Measurements from ENCODE around the gene CYB5D1. TPM values are rescaled to one million over a fixed set of nuclear protein-coding genes. Genes with fewer than 3 reads are reported as not detected.

Gene CYB5D1
- polyA plus RNA-seq, 1 donor (not counting 4 experiments of a cell fraction or from before 2014, with no cell fraction given) = 14.8 TPM

- H3K36me3 ChIP-seq (ENCODE audit: control insufficient read depth in 2 of 2, extremely low read depth in 1 of 2, insufficient read depth in 2 of 2, low read length in 2 of 2) = peaks cover 27 to 35% of the 10 kb centered on the region in 2 experiments
- H4K20me1 ChIP-seq (ENCODE audit: control insufficient read depth, extremely low read depth, insufficient read depth, low read length) = peaks cover 8% of the 10 kb centered on the region
- no peak overlapping the region for H3K4me2 ChIP-seq (ENCODE audit: control insufficient read depth, extremely low read depth, insufficient read depth, low read depth, low read length)
- dilution Hi-C loops (cut with MboI; ENCODE audit: extremely low pct_ligation_motif_present, low sequenced_read_pairs) = no loop called here
- H2AFZ ChIP-seq (ENCODE audit: control insufficient read depth, low read length) = no peak overlapping the region
- no peaks in the 10 kb centered on the region for H3K9me3 ChIP-seq (ENCODE audit: control insufficient read depth, low read depth, low read length)
- DNase-seq (ENCODE audit: low read depth, low spot score) (no peak), FAIRE-seq (no peak)
- no peaks in the 10 kb centered on the region for H3K9me1 ChIP-seq (ENCODE audit: control insufficient read depth, extremely low read depth, insufficient read depth, low read length)
- H3K27ac ChIP-seq (ENCODE audit: control insufficient read depth, insufficient read depth, low read length) = no peak overlapping the region
- no peaks in the 10 kb centered on the region for H3K27me3 ChIP-seq (ENCODE audit: control insufficient read depth, extremely low read depth, insufficient read depth, low read length)
- peaks cover 25% of the 10 kb centered on the region for H3K79me2 ChIP-seq (ENCODE audit: control insufficient read depth, insufficient read depth, low read length)
- H3K4me3 ChIP-seq (ENCODE audit: control insufficient read depth in 2 of 3, extremely low read depth in 1 of 3, insufficient read depth in 2 of 3, low read depth in 1 of 3, low read length in 3 of 3) = no peak overlapping the region
- peaks cover 37% of the 10 kb centered on the region for H3K4me1 ChIP-seq (ENCODE audit: control insufficient read depth, extremely low read depth, insufficient read depth, low read length)
- no peak for TF ChIP-seq EZH2 (IDR thresholded peaks at IDR 0.05; ENCODE audit: low read length)
- TF ChIP-seq, protein P1, sequence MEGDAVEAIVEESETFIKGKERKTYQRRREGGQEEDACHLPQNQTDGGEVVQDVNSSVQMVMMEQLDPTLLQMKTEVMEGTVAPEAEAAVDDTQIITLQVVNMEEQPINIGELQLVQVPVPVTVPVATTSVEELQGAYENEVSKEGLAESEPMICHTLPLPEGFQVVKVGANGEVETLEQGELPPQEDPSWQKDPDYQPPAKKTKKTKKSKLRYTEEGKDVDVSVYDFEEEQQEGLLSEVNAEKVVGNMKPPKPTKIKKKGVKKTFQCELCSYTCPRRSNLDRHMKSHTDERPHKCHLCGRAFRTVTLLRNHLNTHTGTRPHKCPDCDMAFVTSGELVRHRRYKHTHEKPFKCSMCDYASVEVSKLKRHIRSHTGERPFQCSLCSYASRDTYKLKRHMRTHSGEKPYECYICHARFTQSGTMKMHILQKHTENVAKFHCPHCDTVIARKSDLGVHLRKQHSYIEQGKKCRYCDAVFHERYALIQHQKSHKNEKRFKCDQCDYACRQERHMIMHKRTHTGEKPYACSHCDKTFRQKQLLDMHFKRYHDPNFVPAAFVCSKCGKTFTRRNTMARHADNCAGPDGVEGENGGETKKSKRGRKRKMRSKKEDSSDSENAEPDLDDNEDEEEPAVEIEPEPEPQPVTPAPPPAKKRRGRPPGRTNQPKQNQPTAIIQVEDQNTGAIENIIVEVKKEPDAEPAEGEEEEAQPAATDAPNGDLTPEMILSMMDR (optimal IDR thresholded peaks at IDR 0.05 in 1 of 3, IDR thresholded peaks at IDR 0.05 in 1 of 3, conservative IDR thresholded peaks at IDR 0.05 in 1 of 3; ENCODE audit: extremely low read depth in 1 of 3, insufficient read depth in 2 of 3, low read length in 3 of 3) = no peak
- H3K9ac ChIP-seq (ENCODE audit: control insufficient read depth, extremely low read depth, insufficient read depth, low read length) = no peak overlapping the region
Measured at GRCh38 chr17:7853691-7854038, 4.1 kb upstream of the CYB5D1 start.

DNA sequence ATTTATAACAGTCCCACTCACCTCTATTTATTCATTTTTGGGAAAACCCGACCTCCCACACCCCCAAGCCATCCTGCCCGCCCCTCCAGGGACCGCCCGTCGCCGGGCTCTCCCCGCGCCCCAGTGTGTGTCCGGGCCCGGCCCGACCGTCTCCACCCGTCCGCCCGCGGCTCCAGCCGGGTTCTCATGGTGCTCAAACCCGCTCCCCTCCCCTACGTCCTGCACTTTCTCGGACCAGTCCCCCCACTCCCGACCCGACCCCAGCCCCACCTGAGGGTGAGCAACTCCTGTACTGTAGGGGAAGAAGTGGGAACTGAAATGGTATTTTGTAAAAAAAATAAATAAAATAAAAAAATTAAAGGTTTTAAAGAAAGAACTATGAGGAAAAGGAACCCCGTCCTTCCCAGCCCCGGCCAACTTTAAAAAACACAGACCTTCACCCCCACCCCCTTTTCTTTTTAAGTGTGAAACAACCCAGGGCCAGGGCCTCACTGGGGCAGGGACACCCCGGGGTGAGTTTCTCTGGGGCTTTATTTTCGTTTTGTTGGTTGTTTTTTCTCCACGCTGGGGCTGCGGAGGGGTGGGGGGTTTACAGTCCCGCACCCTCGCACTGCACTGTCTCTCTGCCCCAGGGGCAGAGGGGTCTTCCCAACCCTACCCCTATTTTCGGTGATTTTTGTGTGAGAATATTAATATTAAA lies 3.6 kb upstream of the CYB5D1 start:
- Histone ChIP-seq H3K4me1 (ENCODE audit: control insufficient read depth, extremely low read depth, insufficient read depth, low read length) (peaks cover 43% of the 10 kb centered on the region), H2AFZ (ENCODE audit: control insufficient read depth, low read length) (no peak overlapping the region), H3K9me3 (ENCODE audit: control insufficient read depth, low read depth, low read length) (no peaks in the 10 kb centered on the region), H3K27ac (ENCODE audit: control insufficient read depth, insufficient read depth, low read length) (no peak overlapping the region), H3K4me2 (ENCODE audit: control insufficient read depth, extremely low read depth, insufficient read depth, low read depth, low read length) (no peak overlapping the region), H3K9me1 (ENCODE audit: control insufficient read depth, extremely low read depth, insufficient read depth, low read length) (no peaks in the 10 kb centered on the region), H3K27me3 (ENCODE audit: control insufficient read depth, extremely low read depth, insufficient read depth, low read length) (no peaks in the 10 kb centered on the region), H3K4me3 (ENCODE audit: control insufficient read depth in 2 of 3, extremely low read depth in 1 of 3, insufficient read depth in 2 of 3, low read depth in 1 of 3, low read length in 3 of 3) (no peak overlapping the region), H3K36me3 (ENCODE audit: control insufficient read depth in 2 of 2, extremely low read depth in 1 of 2, insufficient read depth in 2 of 2, low read length in 2 of 2) (peaks cover 27 to 35% of the 10 kb centered on the region in 2 experiments), H4K20me1 (ENCODE audit: control insufficient read depth, extremely low read depth, insufficient read depth, low read length) (peaks cover 8% of the 10 kb centered on the region), H3K9ac (ENCODE audit: control insufficient read depth, extremely low read depth, insufficient read depth, low read length) (no peak overlapping the region), H3K79me2 (ENCODE audit: control insufficient read depth, insufficient read depth, low read length) (peaks cover 28% of the 10 kb centered on the region)
- dilution Hi-C loops (cut with MboI; ENCODE audit: extremely low pct_ligation_motif_present, low sequenced_read_pairs) = no loop called here
- FAIRE-seq = no peak
- DNase-seq (ENCODE audit: low read depth, low spot score) = no peak
- TF ChIP-seq, protein P1 (optimal IDR thresholded peaks at IDR 0.05 in 1 of 3, IDR thresholded peaks at IDR 0.05 in 1 of 3, conservative IDR thresholded peaks at IDR 0.05 in 1 of 3; ENCODE audit: extremely low read depth in 1 of 3, insufficient read depth in 2 of 3, low read length in 3 of 3) = no peak
- no peak for TF ChIP-seq EZH2 (IDR thresholded peaks at IDR 0.05; ENCODE audit: low read length)
